NCI-H446 (cell line): ENCODE measurements around the gene DCUN1D1.

Experiments
- DNase-seq, 2 experiments: peaks; one replicate each; lab custom pipeline; 2025; lab: John Stamatoyannopoulos, UW

DCUN1D1 gene

DNA sequence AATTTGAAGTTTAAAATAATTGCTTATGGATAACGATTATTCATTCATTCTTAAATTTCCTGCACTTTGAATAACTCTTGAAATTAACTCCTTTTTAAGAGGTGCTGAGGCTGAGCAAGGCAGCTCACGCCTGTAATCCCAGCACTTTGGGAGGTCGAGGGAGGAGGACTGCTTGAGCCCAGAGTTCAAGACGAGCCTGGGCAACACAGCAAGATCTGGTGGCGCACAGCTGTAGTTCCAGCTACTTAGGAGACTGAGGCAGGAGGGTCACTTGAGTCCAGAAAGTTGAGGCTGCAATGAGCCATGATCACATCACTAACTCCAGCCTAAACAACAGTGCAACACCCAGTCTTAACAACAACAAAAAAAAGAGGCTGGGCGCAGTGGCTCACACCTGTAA, 8.0 kb downstream of the DCUN1D1 start:
- no peak for DNase-seq

DNA sequence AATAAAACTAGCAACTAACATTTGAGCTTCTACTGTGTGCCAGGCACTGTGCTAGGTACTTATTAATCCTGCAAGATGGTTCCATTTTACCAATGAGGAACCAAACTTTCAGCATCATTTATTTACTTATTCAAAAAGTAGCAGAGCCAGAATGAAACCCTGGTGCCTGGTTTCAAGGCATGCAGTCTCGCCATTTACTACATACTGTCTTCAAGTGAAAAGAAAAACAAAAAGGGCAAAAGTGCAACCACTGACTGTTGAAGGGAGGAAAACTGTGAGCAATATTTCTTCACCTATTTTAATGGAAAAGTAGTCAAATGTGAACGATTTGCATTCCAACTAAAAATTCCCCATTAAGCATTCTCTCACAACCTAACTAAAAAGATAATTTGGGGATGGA, 8.7 kb downstream of the DCUN1D1 start:
- no peak for DNase-seq

DNA sequence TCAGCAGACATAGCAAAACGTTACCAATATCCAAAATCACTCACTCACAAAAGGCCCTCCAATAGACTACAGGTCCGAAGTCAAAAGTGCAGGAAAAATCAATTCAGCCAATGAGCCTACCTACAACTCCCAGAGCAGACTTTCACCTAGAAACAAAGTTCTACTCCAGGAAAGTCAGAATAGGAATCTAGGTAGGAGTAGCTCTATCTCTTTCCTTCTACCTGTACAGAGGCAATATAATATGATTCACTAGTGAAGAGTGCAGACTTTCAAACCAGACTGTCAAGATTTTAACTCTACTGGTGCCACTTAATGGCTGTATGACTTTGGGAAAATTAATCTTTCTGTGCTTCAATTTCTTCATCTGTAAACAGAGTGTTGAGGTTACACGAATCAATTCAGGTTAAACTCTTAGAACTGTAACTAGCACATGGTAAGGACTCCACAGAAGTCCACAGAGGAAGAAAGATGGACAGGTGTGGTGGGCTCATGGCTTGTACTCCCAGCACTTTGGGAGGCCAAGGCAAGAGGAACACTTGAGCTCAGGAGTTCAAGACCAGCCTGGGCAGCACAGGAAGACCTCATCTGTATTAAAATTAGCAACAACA, 9.4 kb downstream of the DCUN1D1 start:
- no peak for DNase-seq

DNA sequence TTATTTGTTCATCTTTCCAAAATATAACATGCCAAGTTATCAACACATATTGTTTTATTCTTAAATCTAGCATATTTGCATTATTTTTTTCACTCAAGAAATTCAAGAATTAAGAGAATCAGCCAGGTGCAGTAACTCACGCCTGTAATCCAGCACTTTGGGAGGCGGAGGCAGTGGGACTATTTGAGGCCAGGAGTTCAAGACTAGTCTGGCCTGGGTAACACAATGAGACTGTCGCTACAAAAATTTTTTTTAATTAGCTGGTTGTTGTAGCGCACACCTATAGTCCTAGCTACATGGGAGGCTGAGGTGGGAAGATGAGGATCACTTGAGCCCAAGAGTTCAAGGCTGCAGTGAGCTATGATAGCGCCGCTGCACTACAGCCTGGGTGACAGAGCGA, 10.5 kb downstream of the DCUN1D1 start:
- DNase-seq, result no peak

DNA sequence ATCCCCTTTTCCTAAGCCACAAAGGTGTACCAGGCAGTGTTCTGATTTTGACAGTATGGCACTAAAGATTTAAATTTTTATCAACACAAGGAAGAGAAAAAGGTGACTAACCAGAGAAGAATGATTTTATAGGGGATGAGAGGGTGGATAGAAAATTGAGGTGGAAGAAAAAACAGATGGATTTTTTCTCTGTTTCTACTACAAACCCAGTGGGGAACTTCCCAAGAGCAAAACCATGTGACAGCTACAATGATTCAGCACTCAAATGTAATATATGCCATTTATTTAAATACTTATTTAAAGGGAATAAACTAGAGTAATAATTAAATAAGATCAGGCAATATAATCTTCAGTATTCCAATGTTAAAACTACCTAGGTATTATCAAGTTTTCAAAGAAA, 11.1 kb downstream of the DCUN1D1 start:
- no peak for DNase-seq

DNA sequence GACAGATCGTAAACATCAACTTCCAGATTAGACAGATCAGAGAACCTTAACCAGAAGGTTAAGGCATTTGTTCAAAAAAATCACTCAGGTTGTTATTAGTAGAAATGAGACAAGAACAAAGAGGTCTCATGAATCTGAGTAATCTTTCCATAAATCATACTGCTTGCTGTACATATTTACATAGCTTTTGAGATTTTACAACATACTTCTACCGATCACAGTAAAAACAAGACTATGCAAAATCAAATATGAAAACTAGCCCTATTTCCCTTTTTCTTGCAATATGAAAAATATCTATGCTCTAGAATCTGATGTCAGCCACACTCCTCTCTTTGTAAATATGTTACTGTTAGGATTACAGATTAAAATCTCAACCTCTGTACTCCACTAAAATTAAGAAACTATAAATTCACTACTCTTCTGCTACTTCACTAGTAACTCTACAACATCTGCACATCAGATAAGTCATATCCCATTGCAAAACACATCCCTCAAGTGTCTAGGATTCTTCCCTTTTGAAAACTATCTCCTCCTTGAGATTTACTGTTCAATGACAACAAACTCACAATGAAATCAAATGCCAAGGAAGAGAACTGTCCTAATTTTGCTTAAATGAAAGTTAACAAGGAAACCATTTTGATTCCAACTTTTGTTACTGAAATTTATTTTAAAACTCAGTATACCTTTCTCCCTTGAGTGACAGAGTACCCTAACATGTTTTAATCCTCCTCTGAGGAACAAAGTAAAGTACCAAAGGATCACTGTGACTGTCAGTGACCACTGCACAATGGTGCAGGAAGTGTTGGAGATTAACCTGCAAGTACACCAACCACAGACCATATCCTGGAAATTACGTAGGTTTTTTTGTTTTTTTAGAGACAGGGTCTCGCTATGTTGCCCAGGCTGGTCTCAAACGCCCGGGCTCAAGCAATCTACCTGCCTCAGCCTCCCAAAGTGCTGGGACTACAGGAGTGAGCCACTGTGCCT, 12.8 kb downstream of the DCUN1D1 start:
- no peak for DNase-seq

DNA sequence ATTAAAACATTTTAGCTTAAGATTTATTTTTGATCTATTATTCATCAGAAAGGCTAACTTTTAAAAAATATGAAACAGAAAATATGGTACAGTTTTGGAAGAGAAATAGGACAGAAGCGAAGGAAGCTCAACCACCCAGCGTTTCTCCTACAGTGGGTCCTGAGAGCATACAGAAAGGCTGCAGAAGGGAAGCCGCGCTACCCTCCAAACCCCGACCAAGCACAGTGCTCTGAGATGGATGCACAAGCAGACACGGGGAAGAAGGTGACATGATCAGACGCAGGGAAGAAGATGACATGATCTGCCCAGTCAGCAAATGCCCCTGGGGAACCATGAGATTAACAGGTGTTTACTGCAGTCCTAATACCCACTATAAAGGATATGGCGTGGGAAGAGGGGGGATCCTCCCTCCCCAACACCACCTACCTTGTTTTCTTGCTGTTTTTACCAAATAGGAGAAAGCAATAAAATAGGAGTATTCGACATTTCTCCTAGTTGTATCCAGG, 14.4 kb downstream of the DCUN1D1 start:
- DNase-seq, result no peak

DNA sequence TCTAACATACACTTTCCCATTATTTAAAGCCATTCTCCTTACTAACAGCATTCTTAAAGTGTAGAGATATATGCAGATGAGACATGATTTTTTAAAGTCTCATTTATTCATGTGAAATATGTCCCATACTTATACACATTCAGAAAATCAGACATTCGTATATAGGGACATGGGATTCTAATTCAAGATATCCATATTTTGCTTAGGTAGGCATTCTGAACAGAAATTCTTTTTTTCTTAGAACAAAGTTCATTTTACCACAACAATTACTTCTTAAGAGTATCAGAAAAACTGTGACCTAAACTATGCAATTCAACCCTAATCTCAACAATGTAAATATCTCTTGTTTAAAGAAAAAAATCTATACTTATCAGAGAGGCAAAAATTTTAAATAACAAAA, 16.2 kb downstream of the DCUN1D1 start:
- DNase-seq, result no peak

DNA sequence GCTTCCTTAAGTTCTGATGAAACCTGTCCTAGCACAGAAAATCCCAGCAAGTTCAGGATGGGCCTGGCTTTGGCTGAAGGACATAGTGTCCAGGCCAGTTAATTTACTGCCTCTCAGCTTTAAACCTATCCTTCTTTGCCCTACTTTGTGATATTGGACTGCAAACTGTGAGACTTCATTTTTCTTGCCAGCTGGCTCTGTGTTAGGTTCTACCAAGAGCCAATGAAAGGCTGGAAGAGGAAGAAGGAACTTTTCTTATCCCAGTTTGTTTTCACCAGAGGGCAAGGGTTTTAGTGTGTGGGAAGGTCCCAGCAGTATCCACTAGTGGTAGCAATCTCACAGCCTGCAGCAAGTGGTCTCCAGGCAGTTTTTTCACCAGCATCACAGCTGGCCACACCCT, 18.2 kb downstream of the DCUN1D1 start:
- DNase-seq, result no peak

DNA sequence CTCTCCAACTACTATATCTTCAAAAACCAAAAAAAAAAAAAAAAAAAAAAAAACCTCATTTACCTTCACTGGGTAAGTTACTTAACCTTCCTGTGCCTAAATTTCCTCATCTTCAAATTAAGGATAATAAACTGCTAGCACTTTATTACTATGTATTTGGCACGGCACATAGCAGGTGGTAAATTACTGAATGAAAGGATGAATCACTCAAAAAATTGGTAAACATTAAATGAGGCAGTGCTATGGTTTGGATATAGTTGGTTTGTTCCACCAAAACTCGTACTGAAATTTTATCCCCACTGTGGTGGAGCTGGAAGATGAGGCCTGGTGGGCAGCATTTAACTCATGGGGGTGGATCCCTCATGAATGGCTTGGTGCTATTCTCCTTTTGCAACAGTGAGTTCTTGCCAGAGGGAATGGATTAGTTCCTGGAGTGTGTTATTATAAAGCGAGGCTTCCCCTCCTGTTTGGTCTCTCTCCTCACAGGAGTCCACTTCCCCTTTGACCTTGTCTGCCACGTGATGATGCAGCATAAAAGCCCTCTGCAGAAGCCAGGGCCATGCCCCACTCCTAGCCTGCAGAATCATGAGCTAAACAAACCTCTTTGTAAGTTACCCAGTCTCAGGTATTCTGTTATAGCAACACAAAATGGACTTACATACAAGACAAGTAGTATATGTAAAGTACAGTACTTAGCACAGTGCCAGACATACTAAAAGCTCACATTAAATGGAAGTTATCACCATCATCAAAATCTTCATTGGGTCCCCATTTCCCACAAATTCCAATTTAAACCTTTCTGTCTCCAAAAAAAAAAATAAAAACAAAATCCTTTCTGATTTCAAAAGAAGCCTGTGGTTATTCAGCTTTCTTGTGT, 20.6 kb downstream of the DCUN1D1 start:
- DNase-seq, result no peak

DNA sequence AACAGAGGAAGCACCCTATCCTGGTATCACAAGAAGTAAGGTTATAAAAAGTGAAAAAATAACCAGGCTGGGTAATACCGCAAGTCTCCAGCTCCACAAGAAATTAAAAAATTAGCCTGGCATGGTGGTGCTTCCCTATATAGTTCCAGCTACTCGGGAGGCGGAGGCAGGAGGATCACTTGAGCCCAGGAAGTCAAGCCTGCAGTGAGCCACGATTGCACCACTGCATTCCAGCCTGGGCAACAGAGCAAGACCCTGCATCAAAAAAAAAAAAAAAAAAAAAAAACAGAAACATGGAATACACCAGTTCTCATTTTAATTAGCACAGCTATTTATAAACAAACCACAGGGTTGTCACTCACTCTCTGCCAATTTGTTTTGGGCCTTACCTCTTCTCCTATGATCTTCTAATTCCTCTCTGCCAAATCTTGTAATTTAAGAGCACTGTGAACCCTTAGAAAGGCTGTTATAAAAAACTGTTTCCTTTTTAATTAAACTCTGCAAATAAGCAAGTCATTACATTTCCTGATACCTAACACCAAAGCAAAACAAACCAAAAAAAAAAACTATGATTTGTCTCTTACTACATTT, 22.6 kb downstream of the DCUN1D1 start:
- DNase-seq, result no peak

DNA sequence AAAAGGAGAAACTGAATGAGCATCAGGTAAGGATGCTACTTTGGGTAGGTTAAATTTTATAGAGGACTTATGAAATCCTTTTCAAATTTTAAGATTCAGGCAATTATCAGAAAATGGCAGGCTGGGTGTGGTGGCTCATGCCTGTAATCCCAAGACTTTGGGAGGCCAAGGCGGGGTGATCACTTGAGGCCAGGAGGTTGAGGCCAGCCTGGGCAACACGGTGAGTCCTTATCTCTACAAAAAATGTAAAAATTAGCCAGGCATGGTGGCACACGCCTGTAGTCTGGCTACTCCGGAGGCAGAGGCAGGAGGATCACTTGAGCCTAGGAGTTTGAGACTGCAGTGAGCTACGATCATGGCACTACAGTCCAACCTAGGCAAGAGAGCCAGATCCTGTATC, 23.1 kb downstream of the DCUN1D1 start:
- DNase-seq, result no peak

DNA sequence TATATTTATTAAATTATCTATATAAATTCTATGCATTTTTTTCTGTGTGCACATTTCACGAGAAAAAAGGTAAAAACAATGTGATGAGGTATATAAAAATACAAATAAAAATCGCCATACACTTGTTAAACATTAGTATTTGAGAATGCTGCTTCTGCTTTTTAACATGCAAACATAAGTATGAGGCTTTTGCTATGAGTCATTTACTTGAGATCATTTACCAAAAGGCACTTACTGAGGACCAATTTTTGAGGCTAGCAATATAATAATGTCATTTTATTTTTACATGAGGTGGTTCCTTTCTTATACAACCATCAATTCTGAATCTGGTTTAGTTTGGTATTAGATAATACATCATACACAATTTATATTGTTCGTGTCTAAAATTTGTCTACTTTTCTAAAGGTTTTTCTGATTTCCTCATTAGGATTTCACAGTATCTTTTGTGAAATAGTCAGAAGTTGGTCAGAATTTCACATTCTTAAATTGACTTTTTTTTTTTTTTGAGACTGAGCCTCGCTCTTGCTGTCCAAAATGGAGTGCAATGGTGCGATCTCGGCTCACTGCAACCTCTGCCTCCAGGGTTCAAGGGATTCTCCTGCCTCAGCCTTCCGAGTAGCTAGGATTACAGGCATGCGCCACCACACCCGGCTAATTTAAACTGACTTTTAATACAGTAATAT, 25.6 kb downstream of the DCUN1D1 start:
- DNase-seq, result no peak

DNA sequence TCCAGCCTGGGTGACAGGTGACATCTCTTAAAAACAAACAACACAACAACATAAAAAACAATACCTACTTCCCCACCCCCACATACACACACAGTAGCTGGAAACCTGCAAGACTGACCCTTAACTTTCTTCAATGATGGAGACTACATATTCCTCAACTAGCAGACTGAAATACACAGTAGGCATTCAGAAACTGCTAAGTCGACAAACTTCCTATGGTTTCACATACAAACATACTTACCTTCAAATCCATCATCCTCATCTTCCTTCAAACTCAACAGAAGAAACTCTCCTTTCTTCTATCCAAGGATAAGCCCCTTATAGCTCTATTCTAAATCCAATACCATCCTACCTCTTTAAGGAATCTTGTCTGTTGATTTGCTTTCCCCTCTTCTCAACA, 30.6 kb downstream of the DCUN1D1 start:
- no peak for DNase-seq

DNA sequence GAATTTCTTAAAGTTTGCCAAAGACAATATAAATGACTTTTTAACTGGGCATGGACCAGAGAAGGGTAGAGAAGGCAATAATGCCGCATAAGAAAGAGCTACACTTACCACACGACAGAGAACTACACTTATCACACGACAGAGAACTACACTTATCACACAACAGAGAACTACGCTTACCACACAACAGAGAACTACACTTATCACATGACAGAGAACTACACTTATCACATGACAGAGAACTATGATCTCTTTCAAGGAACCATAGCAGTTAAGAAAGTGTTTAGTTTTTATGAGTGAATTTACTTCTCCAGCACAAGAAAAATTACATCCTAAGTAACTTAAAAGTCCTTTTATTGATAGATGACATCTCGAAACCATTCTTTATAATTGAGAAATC, 32.0 kb downstream of the DCUN1D1 start:
- no peak for DNase-seq

DNA sequence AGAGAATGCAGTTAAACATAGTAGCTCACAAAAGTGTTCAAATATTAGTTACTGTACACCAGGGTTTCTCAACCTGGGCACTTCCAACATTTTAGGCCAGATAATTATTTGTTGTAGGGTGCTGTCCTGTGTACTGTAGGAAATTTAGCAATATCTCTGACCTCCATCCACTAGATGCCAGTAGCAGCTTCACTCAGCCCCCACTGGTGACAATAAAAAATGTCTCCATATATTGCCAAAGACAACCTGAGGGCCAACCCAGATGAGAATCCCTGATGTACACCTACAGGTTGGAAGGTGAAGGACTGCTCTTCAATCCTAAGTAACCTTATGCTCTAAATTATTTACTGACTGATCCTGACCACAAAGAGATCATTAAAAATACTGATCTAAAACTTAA, 32.5 kb downstream of the DCUN1D1 start:
- DNase-seq, result no peak

DNA sequence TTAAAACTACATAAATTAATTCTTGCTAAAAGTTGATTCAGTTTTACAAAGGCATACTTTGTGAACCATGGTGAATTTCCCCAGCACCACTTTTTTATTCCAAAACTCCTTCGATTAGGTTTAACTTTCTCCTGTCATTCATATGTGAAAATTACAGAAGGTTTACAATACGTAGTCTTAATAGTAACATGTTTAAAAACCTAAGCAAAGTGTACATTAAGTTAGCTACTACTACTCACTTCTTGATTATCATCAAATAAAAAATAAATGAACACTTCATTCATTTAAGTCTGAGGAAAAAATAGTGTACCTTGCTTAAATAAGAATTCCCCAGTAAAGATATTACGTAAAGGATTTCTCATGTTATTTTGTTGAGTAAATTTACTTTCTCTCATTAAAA, 38.6 kb downstream of the DCUN1D1 start:
- no peak for DNase-seq

DNA sequence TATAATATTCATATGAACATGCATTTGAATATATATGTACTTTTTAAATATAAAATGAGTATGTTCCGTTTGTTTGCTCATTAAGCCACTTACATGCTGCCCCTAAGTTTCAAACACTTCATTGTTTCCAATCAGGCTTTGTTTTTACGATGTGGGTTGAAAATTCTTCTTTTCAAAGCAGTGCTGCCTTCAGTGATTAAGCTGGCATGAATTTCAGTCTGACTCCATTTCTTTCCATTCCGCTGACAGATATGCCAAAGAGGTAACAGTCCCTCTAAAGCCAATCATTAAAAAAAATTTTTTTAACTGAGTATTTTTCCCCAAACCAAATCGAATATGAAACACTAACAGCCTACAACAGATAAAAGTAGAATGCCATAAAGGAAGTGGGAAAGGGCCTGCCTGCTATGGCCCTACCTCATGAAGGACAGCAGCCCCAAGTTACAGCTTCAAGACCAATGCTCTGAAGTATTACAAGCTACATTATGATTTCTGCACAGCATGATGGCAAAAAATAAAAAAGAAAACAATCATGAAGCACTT, 40.0 kb downstream of the DCUN1D1 start:
- no peak for DNase-seq

DNA sequence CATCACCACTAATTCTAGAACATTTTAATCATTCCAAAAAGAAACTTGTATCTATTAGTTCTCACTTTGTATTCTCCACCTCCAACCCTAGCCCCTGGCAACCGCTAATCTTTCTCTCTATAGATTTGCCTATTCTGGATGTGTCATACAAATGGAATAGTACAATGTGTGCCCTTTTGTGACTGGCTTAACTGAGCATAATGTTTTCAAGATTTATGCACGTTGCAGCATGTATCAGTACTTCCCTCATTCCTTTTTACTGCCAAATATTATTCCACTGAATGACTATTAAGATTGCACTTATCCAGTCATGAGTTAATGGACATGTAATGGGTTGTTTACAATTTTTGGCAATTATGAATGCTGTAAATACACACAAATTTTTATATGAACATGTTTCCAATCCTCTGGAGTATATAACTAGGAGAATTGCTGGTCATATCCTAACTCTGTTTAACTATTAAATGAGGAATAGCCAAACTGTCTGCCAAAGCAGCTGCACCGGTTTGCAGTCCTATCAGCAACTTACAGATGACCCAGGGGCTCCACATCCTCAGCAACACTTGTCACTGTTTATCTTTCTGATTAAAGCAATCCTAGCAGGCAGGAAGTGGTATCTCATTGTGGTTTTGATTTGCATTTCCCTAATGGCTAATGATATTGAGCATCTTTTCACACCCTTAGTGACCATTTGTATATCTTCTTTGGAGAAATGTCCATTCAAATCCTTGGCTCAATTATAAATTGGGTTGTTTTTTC, 42.9 kb downstream of the DCUN1D1 start:
- no peak for DNase-seq

DNA sequence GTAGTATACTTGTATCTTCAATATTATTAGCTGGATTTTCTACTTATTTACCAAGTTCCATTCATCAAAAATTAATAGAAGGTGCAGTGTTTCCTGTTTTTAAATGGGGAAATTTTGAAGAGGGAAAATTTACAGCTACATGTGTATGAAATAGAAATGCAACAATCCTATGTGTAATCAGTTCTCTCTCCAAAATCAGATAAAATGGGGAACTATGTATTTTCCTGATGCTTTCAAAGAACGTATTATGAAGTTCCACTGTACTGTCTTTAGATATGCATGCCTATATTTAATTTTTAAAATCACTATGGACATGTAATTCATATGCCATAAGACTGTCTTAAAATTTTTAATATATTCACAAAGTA, 43.4 kb downstream of the DCUN1D1 start:
- DNase-seq, result no peak
